MM.1S (cell line): ENCODE measurements around the gene FAM20C.
"Not testable (repeated sequence)": the region's sequence is repeated elsewhere in the genome, so short reads cannot be mapped to it uniquely, and the experiment has no call there.

ENCODE experiments used
- EZH2 ChIP-seq: fragments of 300-600 bp; sonication (generic); optimal IDR thresholded peaks from 2 replicates; pipeline ENCODE3; 2017; ENCODE audit warnings: low read depth, mild to moderate bottlenecking, antibody characterized with exemption, low read length, mixed read lengths
- EZH2phosphoT487 ChIP-seq: fragments of 300-600 bp; sonication (generic); IDR thresholded peaks from 2 replicates; pipeline ENCODE4 v1.6.1; 2018; ENCODE audit warnings: antibody characterized with exemption, low read length
- TF ChIP-seq, protein P1 (sequence below): fragments of 300-600 bp; sonication (generic); IDR thresholded peaks from 2 replicates; pipeline ENCODE4 v1.5.1; 2016; ENCODE audit warnings: antibody characterized with exemption, low read length, mixed read lengths

DNA sequence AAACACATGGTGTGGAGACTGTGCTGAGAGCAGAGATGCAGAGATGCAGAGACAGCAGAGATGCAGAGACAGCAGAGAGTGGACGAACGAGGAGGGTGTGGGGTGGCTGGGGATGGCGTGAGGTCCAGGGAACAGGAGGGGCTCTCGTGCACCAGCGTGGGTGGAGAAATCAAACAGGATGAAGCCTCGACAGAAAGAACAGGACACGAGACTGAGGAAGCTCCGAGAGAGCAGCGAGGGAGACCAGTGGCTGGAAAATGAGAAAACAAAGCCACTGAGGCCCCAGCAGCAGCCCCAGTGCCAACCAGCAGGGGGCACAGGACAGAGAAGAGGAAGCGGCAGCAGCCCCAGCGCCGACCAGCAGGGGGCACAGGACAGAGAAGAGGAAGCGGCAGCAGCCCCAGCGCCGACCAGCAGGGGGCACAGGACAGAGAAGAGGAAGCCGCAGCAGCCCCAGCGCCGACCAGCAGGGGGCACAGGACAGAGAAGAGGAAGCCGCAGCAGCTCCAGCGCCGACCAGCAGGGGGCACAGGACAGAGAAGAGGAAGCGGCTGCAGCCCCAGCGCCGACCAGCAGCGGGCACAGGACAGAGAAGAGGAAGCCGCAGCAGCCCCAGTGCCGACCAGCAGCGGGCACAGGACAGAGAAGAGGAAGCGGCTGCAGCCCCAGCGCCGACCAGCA lies 70.4 kb downstream of the FAM20C start:
- TF ChIP-seq, protein P1, sequence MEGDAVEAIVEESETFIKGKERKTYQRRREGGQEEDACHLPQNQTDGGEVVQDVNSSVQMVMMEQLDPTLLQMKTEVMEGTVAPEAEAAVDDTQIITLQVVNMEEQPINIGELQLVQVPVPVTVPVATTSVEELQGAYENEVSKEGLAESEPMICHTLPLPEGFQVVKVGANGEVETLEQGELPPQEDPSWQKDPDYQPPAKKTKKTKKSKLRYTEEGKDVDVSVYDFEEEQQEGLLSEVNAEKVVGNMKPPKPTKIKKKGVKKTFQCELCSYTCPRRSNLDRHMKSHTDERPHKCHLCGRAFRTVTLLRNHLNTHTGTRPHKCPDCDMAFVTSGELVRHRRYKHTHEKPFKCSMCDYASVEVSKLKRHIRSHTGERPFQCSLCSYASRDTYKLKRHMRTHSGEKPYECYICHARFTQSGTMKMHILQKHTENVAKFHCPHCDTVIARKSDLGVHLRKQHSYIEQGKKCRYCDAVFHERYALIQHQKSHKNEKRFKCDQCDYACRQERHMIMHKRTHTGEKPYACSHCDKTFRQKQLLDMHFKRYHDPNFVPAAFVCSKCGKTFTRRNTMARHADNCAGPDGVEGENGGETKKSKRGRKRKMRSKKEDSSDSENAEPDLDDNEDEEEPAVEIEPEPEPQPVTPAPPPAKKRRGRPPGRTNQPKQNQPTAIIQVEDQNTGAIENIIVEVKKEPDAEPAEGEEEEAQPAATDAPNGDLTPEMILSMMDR: peak; percentile 10
- TF ChIP-seq EZH2, EZH2phosphoT487: not testable (repeated sequence)
